SKM-1 (cell line): ENCODE results near the gene ATXN7.
A peak's percentile ranks its signal among the peaks of the same experiment; 100 is the strongest.

Source experiments
- DNase-seq: peaks from one replicate; lab custom pipeline; 2025; ENCODE audit not compliant: unreplicated experiment; lab: John Stamatoyannopoulos, UW

Gene ATXN7

DNA sequence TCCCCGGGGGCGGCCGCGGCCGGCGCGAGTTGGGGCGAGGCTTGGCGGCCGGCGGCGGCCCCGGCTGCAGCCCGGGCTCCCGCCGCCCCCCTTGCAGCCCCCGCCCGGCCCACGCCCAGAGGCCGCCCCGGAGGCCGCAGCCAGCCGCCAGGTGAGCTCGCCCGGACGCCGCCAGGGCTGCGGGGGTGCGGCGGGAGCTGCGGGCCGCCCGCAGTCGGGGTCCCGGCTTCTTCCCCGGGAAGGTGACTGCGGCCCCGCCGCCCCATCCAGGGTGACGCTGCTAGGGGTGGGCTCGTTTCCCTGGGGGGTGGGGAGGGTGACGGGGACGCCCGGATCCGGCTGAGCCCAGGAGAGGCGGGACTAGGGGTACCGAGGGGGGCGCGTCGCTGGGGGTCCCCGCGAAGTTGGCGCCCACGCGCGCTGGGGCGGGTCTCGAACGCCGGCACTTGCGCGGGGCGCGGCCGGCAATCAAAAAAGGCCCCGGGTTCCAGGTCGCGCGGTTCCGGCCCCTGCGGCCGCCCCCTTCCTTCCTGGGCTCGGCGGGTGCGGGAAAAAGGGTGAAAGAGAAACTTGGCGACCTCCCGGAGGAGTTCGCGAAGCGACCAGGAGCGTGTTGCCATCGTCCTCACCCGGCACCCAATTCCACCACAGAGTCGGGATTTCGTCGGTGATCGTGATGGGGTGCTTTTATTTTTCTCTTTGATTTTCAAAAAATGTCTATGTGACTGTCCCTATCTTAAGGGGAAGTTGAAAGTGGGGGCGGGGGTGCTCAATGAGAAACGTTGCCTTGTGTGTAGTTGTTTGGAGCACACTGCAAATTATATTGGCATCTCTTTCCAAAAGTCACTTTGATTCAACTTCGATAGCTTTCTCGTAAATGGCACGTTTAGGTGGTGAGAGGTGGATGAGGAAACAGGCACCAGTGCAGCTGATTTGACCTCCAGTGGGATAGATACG, 619 bp downstream of the ATXN7 start:
- DNase-seq: peak; percentile 32

DNA sequence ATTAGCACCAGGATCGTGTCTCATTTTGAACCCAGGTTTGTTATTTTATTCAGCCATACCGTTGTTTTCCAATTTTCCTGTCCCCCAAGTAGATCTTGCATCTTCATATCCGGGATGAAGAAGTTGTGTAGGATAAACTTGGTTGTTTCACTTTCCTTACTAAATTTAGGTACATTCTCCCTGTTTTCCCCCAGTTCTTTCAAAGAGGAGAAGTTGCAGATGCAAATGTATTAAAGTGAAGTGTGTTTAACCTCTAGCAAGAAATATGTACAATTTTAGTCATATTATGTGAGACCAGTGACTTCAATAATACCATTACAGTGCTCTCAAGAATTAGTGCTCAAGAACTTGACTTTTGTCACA, 1.3 kb downstream of the ATXN7 start:
- no peak for DNase-seq

DNA sequence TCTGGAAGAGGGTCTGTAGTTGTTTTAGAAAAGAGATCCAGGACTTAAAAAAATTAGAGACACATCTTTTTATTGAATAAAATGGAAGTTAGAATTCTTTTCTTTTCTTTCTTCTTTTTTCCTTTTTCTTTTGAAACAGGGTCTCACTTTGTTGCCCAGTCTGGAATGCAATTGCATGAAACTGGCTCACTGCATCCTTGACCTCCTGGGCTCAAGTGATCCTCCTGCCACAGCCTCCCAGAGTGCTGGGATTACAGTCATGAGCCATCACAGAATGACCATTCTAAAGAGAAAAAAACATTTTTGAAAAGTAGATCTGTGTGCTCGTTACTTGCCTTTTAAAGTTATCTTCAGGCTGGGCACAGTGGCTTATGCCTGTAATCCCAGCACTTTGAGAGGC, 3.6 kb downstream of the ATXN7 start:
- DNase-seq: no peak

DNA sequence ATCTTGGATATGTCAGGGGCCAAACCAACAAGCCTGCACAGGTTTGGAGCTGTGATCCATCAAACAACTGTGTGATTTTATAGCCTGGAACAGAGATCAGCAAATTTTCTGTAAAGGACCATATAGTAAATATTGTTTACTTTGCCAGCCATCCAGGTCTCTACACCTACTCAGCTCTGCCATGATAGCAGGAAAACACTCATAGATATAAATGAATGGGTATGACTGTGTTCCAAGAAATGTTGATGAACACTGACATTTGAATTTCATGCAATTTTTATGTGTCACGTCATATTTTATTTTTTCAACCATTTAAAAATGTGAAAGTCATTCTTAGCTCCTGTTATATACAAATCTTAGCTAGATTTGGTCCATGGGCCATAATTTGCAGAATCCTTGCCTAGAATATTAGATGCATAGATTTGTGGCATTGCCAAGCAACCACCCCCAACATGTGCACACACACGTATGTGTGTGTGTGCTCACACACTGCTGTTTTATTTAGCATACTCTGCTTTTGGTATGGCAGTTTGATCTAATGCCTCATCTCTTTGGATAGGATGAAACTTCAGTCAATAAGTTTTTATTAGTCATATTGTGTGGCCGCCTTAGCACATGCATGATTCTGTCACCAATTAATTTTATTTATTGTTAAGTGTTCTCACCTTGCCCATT, 6.4 kb downstream of the ATXN7 start:
- no peak for DNase-seq

DNA sequence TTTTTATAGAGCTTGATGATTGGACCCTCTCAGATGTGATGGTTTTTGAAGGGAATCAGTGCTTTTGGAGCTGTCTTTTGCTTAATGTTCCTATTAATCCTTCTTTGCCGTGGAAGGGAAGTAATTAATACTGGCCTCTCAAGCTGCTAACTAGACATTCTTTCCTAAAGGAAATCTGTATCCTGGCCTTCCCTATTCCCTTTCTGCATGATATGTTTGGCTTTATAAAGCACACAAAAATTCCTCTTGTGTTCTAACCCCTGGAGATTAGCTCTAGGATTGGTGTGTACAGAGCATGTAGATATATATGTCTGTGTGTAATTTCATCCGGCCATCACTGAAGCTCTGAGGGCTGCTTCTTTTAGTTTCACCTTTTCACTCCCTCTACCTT, 6.9 kb downstream of the ATXN7 start:
- DNase-seq: no peak

DNA sequence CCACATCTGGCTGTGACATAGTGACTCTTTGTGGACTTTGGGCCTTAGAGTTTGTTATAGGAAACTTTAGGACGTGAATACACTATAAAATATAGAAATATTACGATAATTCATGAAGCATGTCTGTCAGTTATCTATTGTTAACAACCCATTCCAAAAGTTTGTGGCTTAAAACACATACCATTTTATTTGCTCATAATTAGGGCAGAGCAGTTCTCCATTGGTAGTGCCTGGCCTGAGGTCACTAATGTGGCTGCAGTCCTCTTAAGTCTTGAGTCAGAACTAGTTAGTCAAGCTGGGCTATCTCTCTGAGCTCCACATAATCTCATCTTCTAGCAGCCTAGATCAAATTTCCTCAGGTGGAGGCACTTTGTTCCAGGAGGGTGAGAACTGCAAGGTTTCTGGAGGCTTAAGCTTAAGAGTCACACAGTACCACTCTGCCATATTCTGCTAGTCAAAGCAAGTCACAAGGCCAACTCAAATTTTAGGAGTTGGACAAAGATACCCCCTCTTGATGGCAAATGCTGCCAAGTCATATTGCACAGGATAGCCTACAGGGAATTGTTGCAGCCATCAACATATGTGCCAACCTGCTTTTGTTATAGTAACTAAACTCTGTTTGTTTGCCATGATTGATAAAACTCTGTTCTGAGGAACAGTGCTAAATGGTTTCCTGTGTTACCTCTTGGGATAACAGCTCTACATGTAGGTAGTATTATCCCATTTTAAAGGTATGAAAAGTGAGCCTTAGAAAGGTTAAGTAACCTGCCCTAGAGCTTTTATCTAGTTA, 8.7 kb downstream of the ATXN7 start:
- no peak for DNase-seq

DNA sequence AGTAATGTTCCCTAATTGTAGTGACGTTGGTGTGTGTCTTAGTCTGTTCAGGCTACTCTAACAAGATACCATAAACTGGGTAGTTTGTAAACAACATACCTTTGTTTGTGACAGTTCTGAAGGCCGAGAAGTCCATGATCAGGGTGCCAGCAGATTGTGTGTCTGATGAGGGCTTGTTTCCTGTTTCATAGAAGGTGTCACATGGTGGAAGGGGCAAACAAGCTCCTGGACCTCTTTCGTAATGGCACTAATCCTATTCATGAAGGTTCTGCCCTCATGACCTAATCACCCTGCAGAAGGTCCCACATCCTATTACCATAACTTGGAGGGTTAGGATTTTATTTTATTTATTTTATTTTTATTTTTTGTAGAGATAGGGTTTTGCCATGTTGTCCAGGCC, 11.1 kb downstream of the ATXN7 start:
- no peak for DNase-seq

DNA sequence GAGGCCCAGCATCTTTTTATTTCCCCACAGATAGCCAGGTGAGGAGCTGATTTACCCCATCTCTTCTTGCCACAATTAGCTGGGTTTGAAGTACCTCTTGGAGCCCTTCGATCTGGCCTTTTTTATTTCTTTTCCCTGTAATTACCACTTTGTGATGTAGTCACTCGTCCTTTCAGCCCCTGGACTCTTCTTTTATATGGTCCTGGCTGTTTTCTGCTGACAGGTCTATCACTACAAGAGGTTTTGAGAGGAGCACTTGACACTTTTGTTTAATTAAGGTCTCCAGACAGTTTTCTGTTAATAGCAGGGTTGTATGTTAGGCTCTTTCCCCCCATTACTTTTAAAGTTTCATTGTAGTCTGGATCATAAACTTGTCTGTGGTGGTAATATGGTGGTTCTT, 11.8 kb downstream of the ATXN7 start:
- no peak for DNase-seq

DNA sequence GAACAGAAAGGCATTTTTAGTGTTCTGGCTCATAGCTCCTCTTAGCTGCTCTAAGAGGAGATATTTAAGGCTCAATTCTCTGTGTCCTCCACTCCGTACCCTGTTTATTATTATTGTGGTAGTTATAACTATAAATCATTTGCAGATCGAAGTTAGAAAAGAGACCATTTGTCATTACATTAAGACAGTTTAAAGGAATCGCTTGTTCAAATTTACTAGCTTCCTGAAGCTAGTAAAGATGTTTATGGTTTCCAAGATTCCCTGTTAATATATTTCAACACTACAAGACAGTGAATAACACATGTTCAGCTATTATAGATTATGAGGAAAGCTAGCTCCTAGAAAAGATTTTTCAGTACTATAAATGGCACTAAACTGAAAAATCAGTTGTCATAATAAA, 12.6 kb downstream of the ATXN7 start:
- no peak for DNase-seq

DNA sequence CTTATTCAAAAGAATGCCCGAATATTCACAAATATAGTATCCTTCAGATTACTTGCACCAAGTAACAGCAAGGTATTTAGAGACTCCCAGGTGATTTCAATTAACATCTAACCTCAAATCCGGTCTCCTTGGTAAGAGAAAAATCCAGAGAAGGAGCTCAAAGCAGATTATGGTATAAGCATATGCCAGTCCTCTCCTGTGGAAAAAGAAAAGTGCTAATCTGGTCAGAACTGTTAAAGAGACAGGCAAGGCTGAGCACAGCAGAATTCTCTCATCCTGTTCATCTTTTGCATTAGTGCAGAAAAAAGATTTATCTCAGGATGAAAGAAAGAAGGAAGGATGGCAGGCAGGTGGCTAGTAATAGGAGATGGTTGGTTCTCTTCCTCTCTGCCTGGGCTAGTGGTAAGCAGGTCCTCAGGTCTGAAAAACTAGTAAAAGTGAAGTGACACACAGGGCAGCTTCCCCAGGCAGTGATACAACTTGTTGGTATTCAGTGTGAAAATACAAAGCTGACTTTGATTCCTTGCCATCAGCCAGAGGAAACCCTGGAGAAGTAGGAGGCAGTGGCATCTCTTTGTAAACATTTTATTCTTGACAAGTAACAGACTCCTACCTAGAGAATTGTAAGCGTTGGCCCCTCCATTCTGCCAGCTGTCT, 14.2 kb downstream of the ATXN7 start:
- DNase-seq: no peak

DNA sequence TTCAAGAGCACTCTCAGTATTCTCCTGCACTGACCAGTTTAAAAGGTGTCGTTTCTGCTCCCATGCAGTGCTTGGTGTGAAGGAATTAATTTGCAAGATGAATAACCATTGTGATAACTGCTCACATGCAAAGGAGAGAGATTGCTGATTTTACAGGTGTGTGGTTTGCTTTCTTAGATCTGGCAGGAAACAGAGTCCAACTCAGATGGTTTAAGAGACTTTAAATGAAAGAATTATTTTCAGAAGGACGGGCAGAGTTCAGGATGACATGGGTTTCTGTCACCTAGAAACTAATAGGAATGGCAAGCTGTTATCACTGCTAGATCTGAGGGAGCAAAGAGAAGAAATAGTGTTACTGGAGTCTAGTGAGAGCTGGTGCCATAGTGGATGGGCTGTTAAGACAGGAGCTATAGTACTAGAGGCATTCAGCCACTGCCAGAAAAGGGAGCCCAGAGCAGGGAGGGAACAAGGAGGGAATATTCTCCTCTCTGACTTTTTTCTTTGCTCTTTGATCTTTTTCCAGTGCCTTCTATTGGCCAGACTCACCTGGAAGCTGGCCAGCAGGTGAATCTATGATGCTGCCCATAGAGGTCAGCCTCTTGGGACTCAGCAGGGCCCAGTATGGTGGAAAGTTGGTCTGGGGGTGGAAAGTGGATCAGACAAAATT, 14.9 kb downstream of the ATXN7 start:
- DNase-seq: no peak

DNA sequence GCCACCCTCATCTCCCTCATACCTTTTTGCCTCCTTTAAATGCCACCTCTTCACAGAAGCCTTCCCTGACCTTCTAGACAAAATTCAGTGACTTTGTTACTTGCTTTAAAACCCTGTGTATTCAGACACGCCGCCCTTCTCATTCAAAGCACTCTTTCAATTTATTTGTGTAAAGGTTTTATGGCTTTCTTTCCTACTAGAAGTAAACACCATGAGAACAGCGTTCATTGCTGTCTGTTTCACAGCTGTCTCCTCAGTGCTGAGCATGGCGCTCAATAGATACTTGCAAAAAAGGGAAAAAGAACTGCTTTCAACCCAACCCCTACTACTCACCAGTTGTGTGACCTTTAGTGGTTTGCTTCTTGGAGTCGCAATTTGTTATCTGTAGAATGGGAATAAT, 17.0 kb downstream of the ATXN7 start:
- DNase-seq: no peak

DNA sequence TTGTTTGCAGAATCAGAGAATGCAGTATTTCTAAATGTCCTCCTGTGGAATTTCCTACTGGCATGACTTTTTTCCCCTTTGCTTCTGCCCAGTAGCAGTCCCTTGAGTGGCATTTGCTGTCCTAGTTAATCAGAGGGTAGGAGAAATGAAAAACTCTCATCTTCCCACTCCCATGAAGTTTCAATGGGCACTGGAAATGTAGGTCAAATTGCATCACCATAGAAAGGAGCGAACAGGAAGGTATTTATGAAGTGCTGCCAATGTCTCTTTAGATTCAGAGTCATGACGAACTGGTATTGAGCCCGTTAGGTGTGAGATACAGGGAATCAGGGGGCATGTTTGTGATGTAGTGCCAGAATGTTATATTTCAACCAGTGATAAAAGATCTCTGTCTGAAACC, 23.2 kb downstream of the ATXN7 start:
- no peak for DNase-seq

DNA sequence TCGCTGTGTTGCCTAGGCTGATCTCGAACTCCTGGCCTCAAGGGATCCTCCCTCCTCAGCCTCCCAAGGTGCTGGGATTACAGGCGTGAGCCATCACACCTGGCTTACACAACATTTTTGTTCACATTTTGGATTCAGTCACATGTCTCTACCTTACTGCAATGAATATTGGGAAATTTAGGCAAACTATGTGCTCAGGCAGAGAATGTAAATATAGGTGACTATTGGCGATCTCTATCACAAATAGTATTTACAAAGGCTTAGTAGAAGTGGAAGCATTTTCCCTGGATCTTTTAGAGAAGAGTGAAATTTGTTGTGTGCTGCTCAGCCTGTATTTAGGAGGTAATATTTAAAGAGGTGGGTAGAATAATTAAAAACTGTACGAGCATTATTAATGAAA, 27.9 kb downstream of the ATXN7 start:
- no peak for DNase-seq

DNA sequence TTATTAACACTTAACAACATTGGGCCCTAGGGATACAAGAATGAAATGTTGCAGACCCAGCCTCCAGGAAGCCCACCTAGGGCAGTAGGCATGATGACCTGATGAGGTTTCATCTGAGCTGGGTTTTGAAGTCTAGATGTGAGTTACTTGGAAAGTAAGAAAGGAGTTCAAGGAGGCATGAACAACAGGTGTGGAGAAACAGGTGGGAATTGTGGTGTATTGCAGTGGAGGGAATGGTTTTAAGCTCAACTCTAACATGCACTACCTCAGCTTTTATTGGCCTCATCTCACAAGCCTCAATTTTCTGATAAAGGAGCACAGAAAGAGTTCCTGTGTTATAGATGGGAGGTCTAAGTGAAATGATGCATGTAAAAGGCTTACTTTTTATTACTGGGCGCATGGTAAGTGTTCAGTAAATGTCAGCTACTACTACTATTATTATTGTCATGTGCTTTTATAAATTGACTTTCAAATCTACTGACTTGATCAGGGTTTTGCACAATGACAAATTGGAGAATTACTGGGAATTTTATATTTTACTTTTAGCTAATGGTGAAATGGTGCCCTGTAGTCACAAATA, 29.2 kb downstream of the ATXN7 start:
- DNase-seq: no peak

DNA sequence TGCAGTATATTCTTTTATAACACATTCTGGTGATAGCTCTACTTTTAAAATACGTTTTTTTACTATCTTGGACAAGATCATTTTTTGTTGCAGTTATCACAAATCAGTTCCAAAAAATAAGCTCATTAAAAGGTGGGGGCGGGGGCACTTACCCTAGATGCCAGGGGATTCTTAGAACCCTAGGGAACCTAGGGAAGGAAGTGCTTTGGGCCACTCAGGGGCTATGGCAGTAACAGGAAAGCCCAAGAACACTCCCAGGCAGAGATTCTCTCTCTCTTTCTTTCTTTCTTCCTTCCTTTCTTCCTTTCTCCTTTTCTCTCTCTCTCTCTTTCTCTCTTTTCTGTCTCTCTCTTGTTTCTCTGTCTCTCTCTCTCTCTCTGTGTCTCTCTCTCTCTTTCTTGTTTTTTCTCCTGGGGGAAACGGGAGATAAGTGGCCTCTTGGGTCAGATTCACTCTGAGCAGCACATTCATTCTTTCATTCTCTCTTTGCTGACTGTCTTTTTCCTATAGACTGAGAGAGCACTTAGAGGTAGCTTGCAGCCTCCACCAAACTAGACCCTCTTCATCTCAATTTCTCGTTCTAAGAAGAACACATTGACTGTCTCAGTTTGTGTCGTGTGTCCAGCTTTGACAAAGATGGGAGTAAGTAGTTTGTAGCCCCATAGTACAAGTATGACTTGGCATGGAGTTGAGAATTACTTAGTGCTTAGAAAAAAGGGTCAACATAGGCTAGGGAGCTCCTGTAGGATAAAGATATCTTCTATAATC, 31.9 kb downstream of the ATXN7 start:
- no peak for DNase-seq

DNA sequence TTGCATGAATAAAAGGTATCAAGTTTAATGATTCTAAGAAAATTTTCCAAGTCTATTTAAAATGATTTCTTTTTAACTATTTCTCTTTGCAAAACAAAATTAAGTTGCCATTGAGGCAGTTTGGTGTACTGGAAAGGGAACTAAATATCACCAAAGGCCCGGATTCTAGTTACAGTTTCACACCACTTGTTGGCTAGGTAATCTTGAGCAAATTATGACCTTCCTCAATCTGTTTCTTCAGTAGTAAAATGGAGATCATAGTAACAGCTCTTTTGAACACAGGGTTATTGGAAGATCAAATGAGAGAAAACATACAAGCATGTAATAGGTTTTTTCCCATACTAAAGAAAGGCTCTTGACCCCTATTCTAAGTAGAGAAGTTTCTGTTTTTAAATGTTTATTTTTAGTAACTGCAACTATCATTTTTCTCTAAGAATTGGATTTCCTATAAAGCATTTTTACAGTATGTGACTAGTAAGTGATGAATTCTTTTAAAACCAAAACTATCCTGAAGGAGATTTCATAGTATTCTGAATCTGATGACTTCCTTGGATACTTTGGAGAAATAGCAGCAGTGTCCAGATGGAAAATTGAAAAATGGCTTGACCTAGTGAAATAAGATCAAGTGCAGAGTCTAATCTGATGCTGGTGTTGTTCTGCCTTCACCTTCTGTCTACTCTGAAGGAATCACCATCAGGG, 32.8 kb downstream of the ATXN7 start:
- DNase-seq: no peak

DNA sequence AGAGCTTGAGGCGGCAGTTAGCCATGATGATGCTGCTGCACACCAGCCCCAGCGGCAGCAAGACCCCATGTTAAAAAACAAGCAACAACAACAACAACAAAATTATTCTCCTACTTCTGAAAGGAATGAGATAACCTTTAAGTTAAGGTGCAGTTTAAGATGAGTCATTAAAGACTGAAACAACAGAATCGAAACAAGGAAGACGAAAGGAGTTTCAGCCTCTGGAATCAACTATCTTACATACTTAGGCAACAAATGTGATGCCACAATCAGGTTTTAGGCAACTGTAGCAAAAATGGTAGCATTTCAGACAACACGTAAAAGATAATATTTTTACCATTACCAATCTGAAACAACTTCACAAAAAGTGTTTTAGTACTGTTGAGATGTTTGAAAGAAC, 36.3 kb downstream of the ATXN7 start:
- no peak for DNase-seq

DNA sequence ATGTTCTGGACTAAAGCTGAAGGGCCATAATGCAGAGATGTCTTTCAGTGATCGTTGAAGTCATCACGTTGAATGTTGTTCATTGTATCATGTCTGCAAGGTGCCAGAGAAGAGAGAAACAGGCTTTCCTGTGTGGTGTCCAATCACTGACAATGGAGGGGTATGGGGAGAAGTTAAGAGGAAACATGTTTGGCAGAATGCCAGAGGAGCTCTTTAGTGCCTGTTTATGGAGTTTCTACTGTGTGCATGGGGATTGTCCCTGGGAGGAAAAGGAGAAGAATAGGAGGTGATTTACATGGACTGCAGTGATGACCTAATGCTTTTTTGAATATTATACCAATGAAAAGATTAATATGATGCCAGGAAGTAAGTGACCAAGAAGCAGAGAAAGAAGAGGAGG, 36.8 kb downstream of the ATXN7 start:
- DNase-seq: no peak
